ENCODE data around the gene MRO.
"Not testable (repeated sequence)": the region's sequence is repeated elsewhere in the genome, so short reads cannot be mapped to it uniquely, and the experiment has no call there.

The MRO gene

DNA sequence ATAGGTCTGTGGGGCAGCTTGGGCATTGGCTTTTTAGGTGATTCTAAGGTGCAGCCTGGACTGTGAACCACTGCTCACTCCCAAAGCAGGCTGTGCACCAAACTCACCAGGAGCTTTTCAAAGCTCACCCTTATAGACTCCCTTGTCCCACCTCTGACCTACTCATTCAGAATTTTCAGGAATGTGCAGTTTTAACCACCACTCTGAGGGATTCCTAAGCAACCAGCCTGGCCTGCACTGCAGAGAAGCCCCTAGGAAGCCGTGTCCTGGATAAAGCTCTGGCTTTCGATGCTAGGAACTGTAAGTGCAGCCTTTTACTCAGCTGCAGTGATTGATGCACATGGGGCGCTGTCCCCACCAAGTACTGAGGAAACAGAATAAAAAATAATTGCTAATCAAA lies 33.0 kb downstream of the MRO start:
- Histone ChIP-seq H3K27ac (replicated peaks) (no peak overlapping the region), H3K27me3 (ENCODE audit: insufficient read depth, poor library complexity, severe bottlenecking) (no peaks in the 10 kb centered on the region), H3K4me3 (replicated peaks; ENCODE audit: insufficient read depth, low read length) (no peak overlapping the region)
- no peak for DNase-seq (ENCODE audit: low read depth in 1 of 2, low spot score in 1 of 2)
- TF ChIP-seq, protein P1, sequence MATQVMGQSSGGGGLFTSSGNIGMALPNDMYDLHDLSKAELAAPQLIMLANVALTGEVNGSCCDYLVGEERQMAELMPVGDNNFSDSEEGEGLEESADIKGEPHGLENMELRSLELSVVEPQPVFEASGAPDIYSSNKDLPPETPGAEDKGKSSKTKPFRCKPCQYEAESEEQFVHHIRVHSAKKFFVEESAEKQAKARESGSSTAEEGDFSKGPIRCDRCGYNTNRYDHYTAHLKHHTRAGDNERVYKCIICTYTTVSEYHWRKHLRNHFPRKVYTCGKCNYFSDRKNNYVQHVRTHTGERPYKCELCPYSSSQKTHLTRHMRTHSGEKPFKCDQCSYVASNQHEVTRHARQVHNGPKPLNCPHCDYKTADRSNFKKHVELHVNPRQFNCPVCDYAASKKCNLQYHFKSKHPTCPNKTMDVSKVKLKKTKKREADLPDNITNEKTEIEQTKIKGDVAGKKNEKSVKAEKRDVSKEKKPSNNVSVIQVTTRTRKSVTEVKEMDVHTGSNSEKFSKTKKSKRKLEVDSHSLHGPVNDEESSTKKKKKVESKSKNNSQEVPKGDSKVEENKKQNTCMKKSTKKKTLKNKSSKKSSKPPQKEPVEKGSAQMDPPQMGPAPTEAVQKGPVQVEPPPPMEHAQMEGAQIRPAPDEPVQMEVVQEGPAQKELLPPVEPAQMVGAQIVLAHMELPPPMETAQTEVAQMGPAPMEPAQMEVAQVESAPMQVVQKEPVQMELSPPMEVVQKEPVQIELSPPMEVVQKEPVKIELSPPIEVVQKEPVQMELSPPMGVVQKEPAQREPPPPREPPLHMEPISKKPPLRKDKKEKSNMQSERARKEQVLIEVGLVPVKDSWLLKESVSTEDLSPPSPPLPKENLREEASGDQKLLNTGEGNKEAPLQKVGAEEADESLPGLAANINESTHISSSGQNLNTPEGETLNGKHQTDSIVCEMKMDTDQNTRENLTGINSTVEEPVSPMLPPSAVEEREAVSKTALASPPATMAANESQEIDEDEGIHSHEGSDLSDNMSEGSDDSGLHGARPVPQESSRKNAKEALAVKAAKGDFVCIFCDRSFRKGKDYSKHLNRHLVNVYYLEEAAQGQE (IDR thresholded peaks at IDR 0.05; ENCODE audit: insufficient replicate concordance, low read depth) = peak; percentile 40
- TF ChIP-seq, protein P2, sequence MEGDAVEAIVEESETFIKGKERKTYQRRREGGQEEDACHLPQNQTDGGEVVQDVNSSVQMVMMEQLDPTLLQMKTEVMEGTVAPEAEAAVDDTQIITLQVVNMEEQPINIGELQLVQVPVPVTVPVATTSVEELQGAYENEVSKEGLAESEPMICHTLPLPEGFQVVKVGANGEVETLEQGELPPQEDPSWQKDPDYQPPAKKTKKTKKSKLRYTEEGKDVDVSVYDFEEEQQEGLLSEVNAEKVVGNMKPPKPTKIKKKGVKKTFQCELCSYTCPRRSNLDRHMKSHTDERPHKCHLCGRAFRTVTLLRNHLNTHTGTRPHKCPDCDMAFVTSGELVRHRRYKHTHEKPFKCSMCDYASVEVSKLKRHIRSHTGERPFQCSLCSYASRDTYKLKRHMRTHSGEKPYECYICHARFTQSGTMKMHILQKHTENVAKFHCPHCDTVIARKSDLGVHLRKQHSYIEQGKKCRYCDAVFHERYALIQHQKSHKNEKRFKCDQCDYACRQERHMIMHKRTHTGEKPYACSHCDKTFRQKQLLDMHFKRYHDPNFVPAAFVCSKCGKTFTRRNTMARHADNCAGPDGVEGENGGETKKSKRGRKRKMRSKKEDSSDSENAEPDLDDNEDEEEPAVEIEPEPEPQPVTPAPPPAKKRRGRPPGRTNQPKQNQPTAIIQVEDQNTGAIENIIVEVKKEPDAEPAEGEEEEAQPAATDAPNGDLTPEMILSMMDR (IDR thresholded peaks at IDR 0.05; ENCODE audit: insufficient read depth, low read length) = no peak

DNA sequence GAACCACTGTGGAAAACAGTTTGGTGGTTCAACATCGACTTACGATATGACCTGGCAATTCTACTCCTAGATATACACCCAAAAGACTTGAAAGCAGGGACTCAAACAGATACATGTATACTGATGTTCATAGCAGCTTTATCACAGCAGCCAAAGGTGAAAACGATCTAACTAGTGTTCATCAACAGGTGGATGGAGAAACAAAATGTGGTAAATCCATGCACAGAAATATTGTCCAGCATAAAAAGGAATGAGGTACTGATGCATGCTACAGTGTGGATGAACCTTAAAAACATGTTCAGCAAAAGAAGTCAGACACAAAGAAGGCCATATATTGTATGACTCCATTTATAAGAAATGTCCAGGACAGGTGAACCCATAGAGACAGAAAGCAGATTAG lies 36.3 kb downstream of the MRO start:
- no peak for DNase-seq (ENCODE audit: low read depth in 1 of 2, low spot score in 1 of 2)
- Histone ChIP-seq H3K4me3 (replicated peaks; ENCODE audit: insufficient read depth, low read length) (no peak overlapping the region), H3K27me3 (ENCODE audit: insufficient read depth, poor library complexity, severe bottlenecking) (no peaks in the 10 kb centered on the region), H3K27ac (replicated peaks) (no peak overlapping the region)
- TF ChIP-seq POLR2AphosphoS5 (IDR thresholded peaks at IDR 0.05; ENCODE audit: low read depth) (no peak), GABPA (IDR thresholded peaks at IDR 0.05; ENCODE audit: low read depth) (no peak), SPI1 (IDR thresholded peaks at IDR 0.05; ENCODE audit: borderline replicate concordance, low read depth) (no peak)
- TF ChIP-seq, protein P1 (IDR thresholded peaks at IDR 0.05; ENCODE audit: insufficient replicate concordance, low read depth) = no peak
- TF ChIP-seq, protein P2 (IDR thresholded peaks at IDR 0.05; ENCODE audit: insufficient read depth, low read length) = no peak

DNA sequence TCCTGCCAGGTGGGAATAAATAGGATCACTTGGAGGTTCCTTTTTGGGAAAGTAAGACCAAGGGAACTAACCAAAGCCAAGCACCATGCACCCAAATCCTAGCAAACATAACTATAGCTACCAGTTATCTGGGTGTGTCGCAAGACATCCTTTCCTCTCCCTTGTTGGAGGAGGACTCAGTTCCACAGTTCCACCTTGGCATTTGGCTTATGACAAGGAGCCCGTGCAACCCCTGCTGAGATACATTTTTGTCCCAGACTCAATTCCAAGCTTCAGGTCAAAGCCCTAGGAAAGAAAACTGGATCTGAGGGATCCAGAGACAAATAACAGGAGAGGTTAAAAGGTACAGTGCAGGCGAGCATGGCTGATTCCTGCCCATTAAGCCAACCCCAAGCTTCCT lies 40.8 kb downstream of the MRO start:
- H3K27me3 ChIP-seq (ENCODE audit: insufficient read depth, poor library complexity, severe bottlenecking); DNase-seq (ENCODE audit: low read depth in 1 of 2, low spot score in 1 of 2); H3K4me3 ChIP-seq (replicated peaks; ENCODE audit: insufficient read depth, low read length); H3K27ac ChIP-seq (replicated peaks): not testable (repeated sequence)

DNA sequence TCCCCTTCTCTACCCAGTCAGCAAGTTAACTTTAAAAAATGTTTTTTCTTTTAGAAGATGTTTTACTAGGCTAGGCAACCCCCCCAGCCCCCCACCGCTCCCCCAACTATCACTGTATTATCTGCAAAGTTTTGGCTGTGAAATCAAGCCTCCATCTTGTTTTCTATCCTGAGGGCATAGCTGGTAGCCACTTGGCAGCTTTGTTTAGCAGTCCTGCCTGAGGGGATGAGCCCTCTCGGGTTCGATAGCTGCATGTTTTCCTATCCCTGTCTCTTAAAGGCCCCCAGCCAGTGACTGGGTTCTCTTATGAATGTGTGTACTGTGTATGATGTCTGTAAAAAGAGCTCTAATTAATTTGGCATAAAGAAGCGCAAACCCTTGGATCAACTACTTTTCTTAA lies 43.4 kb downstream of the MRO start:
- TF ChIP-seq GABPA (IDR thresholded peaks at IDR 0.05; ENCODE audit: low read depth) (no peak), POLR2AphosphoS5 (IDR thresholded peaks at IDR 0.05; ENCODE audit: low read depth) (no peak), SPI1 (IDR thresholded peaks at IDR 0.05; ENCODE audit: borderline replicate concordance, low read depth) (no peak)
- TF ChIP-seq, protein P1 (IDR thresholded peaks at IDR 0.05; ENCODE audit: insufficient replicate concordance, low read depth) = no peak
- TF ChIP-seq, protein P2 (IDR thresholded peaks at IDR 0.05; ENCODE audit: insufficient read depth, low read length) = no peak
- DNase-seq (ENCODE audit: low read depth in 1 of 2, low spot score in 1 of 2) = no peak
- H3K27ac ChIP-seq (replicated peaks) = no peak overlapping the region
- peaks cover 10% of the 10 kb centered on the region for H3K27me3 ChIP-seq (ENCODE audit: insufficient read depth, poor library complexity, severe bottlenecking)
- H3K4me3 ChIP-seq (replicated peaks; ENCODE audit: insufficient read depth, low read length) = no peak overlapping the region
